AG09309 (cell line): ENCODE results near the gene MBP.

Experiments
- DNase-seq: peaks from one replicate; pipeline ENCODE4 v3.0.0-alpha.2; 2010; ENCODE audit warnings: low read depth
- H3K4me3 ChIP-seq: 2 replicates; pipeline ENCODE4 v1.5.1; 2011; ENCODE audit warnings: mild to moderate bottlenecking, low read depth, low read length, moderate library complexity; ENCODE audit not compliant: control insufficient read depth
- TF ChIP-seq, protein P1 (sequence below): IDR thresholded peaks from 2 replicates; pipeline ENCODE4 v1.5.1; 2011; ENCODE audit warnings: mild to moderate bottlenecking, low read depth, low read length, inconsistent platforms; ENCODE audit not compliant: insufficient read depth, control insufficient read depth; ENCODE audit errors: missing control alignments

MBP gene

DNA sequence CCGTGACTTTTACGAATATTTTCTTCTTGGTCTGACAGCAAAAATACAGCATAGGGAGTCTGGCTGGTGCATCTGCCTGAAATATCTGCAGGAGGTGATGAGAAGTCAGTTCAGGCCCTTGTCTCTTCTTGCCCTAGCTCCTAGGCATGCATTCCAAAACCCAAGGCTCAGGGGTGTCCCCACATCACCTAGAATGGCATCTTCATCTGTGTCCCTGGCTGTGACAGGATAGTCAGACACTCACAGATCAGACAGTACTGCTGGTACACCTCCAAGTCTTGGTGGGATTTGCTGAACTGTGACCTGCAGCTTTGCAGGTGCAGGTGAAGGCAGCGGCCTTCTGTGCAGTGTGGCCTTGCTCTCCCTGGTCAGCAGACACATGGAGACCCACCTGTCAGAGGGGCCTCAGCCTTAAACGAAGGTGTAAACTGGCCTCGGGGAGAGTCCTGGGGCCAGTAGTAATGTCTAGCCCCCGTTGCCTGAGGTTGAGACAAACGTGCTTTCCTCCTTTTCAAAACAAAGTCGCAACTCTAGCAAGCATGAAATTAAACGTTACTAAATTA lies 42.8 kb downstream of the MBP start:
- no peak for DNase-seq
- TF ChIP-seq, protein P1, sequence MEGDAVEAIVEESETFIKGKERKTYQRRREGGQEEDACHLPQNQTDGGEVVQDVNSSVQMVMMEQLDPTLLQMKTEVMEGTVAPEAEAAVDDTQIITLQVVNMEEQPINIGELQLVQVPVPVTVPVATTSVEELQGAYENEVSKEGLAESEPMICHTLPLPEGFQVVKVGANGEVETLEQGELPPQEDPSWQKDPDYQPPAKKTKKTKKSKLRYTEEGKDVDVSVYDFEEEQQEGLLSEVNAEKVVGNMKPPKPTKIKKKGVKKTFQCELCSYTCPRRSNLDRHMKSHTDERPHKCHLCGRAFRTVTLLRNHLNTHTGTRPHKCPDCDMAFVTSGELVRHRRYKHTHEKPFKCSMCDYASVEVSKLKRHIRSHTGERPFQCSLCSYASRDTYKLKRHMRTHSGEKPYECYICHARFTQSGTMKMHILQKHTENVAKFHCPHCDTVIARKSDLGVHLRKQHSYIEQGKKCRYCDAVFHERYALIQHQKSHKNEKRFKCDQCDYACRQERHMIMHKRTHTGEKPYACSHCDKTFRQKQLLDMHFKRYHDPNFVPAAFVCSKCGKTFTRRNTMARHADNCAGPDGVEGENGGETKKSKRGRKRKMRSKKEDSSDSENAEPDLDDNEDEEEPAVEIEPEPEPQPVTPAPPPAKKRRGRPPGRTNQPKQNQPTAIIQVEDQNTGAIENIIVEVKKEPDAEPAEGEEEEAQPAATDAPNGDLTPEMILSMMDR = no peak
- no peak overlapping the region for H3K4me3 ChIP-seq

DNA sequence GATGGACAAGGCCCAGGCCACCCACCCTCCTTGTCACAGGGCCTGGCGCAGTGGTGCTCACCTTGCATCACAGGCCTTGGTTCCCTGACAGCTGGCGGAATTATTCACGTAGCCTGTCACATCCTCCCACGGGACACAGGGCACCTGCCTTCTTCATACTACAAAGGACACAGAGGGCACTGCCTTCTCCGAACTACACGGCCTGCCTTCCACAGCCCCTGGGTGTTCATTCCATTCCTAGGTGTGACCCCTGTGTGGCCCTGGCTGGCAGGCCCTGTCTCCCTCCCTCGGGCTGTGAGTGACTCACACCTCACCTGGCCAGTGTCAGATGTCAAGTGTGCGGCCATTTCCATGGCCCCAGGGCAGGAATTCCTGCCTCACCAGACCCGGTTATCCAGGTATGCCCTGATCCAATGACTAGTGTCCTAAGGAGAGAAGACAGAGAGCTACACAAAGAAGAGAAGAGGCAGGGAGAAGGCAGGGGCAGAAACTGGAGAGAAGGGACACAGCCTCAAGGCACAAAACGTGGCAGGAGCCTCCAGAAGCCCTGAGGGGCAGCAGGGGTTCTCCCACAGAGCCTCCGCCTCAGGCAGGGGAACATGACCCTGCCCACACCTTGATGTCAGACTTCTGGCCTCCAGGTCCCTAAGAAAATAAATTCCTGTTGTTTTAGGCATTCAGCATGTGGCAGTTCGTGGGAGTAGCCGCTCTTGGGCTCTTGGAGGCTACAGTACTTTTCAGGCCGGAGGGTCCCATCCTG lies 43.4 kb downstream of the MBP start:
- DNase-seq = no peak
- TF ChIP-seq, protein P1 = no peak
- no peak overlapping the region for H3K4me3 ChIP-seq

DNA sequence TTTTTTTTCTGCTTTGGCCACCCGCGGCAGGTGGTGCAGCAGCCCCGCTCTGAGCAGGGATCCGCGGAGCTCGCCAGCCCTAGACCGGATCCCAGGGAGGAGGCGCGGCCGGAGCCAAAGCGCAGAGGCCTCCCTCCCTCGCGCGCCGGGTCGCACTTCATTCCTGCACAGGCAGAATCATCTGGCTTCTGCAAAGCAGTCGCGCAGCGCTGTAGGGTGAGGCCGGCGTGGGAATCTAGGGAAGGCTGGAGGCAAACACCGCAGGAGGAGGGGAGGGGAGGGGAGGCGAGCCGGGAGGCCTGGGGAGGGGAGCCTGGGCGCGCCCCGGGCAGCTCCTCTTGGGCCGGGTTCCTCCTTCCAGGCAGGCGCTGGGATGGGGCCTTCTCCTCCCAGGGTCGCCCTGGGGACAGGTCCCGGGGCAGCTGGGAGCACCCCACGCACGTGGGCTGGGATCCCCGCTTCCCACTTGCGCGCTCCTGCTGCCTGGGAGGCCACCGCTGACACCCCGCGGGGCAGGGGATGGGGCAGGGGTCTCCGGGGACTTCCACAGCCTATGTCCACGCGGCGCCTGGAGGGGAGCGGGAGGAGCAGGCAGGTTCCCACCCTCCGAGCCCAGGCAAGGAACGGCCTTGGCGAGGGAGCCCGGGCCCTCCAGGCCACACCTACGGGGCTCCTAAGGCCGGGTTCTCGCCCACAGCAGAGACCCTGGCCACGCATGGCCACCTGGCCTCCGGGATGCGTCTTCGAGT lies 45.0 kb downstream of the MBP start:
- peak overlapping the region; percentile 35 for H3K4me3 ChIP-seq
- TF ChIP-seq, protein P1 = no peak
- DNase-seq = no peak

DNA sequence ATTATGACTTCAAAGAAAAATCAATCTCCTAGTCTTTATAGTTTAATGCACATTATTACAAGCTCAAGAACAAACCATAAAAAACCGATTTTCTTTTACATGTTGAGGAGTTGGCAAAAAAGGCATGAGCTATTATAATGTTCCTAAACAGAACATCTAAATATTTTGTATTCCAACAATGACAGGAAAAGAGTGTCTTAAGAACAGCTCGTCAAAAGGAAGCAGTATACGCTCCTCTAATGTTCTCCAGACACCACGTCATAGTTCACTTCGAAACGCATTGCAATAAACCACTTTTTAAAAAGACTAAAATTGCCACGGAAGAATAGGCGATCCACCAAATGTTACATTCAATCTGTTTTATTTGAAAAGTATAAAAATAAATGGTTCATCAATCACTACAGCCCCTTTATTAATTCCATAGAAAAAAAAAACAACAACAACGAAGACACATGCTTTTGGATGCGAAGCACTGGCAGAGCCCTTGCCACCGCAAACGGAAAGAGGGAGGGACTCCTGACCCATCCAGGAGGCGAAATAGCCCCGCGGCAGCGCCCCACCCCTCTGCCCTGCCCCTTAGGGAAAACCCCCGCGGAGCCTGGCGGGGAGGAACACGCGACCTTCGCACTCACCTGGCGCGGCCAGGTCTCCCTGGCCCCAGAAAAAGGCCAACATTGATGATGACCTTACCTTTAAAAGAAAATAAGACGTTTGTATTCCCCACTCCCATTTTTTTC lies 45.8 kb downstream of the MBP start:
- peak overlapping the region; percentile 35 for H3K4me3 ChIP-seq
- TF ChIP-seq, protein P1 = no peak
- no peak for DNase-seq

DNA sequence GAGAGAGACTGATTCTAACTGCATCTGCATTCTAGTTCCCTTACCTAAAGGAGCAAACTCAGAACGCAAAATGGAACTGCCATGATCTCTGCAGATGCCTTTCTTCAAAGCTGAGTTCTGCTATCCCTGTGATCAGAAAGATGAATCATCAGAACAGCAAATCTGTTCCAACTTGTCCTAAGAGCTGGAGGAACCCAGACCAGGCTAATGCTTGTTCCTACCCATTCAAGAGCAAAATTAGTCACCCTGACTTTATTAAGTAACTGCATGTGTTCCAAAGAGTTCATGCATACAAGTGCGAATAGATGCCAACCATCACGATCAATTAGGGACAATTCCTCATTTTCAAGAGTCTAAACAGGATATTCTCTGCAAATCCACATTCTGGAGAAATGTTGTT lies 46.5 kb downstream of the MBP start:
- H3K4me3 ChIP-seq = no peak overlapping the region
- DNase-seq = peak; percentile 51
- TF ChIP-seq, protein P1 = no peak

DNA sequence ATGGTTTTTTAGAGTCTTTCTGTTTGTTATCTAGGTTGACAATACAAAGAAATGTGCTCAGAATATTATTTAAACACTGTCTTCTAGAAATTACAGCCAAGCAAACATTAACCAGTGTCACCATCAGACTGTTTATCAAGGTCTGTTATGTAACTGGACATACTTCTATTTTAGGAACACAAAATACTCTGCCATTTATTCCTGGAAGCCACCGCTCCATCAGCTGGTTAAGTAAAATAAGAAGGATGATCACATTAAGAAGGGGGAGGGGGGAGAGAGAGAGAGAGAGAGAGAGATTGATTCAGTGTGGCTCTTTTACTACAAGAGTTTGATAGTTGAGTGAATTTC lies 47.9 kb downstream of the MBP start:
- no peak overlapping the region for H3K4me3 ChIP-seq
- no peak for DNase-seq
- TF ChIP-seq, protein P1 = no peak
